NCI-H146 (cell line): ENCODE measurements around the gene NTM.
"Not testable (repeated sequence)": the region's sequence is repeated elsewhere in the genome, so short reads cannot be mapped to it uniquely, and the experiment has no call there.

ENCODE experiments used
- DNase-seq: peaks from one replicate; lab custom pipeline; 2025; lab: John Stamatoyannopoulos, UW

NTM gene

GRCh38 chr11:132312701-132313111, 942.3 kb downstream of the NTM start:
- peak; percentile 76 for DNase-seq

DNA sequence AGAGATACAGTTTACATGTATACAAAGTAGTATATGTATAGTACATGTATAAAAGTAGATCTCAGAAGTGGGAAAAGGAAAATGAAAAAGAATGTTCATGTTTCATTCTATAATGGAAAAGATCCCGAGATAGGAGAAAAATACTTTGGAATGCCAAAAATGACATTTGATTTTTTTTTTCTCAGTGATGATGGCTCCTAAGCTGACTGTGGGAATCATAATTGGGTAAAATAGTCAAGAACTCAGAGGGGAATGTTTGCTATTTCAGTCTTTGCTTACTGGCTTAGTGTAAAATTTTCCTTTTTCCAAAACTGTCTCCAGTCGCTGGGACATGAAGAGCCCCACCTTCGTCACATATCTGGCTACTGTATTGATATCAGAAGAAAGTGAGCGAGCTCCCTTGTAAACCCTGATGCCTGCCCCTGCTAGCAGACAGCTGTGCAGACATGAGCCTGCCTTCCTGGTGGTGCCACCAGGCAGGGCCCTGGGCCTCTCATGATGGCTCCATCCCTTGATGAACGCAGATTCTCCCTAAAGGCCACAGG, 944.6 kb downstream of the NTM start:
- DNase-seq = no peak

DNA sequence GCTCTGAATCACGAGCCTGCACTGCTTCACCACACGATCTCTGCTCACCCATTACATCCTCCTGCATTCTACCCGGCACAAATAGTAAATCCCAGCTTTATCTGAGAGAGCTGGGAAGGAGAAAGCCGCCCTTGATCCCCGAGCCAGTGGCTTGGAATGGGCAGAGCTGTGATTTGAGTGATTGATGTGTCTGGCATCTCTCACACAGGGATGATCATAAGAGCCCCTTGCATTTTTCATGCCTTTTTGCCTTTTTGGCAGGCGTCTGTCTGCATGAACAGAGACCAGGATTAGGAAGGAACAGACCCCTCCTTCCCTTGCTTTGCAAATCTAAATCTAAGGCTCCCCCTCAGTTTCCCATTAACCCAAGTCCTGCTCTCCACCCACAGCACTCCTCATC, 945.3 kb downstream of the NTM start:
- no peak for DNase-seq

DNA sequence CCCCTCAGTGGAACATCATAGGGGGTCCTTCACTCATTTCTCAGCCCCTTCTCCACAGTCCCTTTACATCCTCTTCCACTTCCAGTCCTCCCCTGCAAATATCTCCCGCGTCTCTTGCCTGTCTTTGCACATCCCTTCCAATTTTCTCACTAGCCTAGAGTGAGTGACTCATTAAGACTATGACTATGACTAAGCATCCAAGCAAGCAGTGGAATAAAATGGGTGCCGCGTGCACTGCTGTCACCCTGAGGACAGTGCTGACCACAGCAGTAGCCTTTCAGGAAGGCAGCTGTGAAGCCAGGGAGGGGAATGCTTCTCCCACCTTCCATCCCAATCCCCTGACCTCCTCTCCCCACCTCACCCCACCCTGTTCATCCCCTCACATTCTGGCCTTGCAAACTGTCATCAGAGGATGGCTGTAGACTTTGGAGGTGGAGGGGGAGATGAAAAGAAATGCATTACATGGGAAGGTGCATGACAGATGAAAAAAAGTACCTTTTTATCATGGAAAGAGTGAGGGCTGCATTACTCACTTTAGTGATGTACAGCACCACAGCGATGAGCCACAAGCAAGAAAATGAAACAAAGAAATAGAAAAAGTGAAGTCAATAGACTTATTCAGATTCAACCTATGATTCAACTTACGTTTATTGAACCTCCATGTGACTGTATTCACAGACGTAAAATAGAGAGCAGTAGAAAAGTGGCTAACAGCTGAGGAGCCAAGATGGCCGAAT, 948.2 kb downstream of the NTM start:
- DNase-seq = no peak

DNA sequence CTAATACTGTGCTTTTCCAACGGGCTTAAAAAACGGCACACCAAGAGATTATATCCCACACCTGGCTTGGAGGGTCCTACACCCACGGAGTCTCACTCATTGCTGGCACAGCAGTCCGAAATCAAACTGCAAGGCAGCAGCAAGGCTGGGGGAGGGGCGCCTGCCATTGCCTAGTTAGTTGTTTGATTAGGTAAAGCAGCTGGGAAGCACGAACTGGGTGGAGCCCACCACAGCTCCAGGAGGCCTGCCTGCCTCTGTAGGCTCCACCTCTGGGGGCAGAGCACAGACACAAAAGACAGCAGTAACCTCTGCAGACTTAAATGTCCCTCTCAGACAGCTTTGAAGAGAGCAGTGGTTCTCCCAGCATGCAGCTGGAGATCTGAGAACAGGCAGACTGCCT, 949.0 kb downstream of the NTM start:
- DNase-seq = not testable (repeated sequence)

- no peak for DNase-seq
These were observed 960.1 kb downstream of the NTM start for GRCh38 chr11:132330515-132330914.

GRCh38 chr11:132332521-132332920, 962.1 kb downstream of the NTM start:
- DNase-seq = peak; percentile 97

DNA sequence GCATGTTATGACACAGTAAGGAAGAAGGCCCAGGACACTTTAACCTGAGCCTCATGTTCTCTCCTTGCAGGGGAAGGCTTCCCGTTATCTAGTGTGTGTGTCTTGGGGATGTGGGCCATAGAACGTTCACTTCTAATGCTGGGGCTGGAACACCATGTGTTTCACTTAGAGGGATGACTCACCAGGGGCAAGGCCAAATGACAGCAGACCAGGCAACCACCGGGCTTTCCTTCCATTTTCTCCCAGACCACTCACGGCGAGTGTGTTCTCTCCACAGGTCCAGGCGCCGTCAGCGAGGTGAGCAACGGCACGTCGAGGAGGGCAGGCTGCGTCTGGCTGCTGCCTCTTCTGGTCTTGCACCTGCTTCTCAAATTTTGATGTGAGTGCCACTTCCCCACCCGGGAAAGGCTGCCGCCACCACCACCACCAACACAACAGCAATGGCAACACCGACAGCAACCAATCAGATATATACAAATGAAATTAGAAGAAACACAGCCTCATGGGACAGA, 964.4 kb downstream of the NTM start:
- DNase-seq = no peak

DNA sequence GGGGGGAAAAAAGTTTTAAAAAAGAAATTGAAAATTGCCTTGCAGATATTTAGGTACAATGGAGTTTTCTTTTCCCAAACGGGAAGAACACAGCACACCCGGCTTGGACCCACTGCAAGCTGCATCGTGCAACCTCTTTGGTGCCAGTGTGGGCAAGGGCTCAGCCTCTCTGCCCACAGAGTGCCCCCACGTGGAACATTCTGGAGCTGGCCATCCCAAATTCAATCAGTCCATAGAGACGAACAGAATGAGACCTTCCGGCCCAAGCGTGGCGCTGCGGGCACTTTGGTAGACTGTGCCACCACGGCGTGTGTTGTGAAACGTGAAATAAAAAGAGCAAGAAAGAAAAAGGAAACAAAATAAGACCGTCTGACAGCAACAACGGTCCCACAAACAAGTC, 964.9 kb downstream of the NTM start:
- no peak for DNase-seq

DNA sequence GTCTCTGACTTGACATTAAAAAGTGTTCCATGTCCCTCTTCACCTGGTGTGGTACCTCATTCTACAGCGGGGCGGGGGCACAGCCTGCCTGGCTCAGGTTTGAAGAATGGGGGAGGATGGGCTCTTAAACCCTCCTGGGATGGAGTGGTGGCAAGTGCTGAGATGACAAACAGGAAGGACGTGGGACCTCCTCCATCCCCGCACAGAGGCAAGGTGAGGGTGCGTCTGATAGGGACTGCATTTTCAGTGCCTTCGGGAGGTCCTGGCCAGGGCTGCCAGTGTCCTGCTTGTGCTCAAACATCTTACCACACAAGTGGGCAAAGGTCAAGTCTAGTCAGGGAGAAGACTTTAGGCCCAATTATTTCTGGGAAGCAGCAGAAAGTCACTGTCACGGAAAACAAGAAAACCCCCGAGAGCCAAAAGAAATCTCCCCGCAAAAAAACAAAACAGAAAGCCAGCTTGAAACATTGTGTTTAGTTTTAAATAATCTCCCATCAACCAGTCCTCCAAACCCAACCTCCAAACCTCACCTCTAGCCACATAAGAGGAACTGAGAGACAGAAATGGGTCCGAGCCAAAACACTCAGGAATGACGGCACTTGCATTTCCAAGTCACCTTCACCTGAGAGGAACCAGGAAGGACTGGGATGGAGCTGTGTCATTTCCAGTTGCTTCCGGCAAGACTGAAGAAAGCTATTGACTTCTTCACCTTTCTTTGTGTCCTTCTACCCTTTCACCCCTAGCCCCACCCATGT, 966.5 kb downstream of the NTM start:
- peak; percentile 55 for DNase-seq

DNA sequence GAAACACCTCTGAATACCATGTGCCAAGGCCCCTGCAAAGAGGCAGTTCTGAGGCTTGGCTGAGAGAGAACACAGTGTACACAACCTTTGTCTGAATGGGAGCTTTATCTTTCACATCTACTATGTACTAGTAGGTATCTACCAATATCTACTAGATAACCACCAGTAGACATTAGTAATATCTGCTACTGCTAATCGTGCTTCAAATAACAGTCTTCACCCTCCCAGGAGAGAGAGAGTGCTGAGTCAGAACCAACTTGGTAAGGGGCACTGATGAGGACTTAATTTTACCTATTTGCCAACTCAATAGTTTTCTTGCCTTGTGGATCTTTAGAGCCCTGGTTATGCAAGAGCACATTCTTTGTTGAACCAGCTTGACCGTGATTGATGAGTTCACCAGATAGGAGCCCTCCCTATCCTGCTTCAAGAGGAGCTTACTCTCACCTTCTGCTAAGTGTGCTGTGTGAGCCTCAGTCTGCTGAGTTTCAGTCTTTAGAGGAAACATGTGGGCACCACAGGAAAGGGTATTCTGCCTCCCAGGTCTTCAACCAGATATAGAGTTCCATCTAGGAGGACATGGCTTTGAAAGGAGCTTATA, 967.5 kb downstream of the NTM start:
- DNase-seq = no peak

DNA sequence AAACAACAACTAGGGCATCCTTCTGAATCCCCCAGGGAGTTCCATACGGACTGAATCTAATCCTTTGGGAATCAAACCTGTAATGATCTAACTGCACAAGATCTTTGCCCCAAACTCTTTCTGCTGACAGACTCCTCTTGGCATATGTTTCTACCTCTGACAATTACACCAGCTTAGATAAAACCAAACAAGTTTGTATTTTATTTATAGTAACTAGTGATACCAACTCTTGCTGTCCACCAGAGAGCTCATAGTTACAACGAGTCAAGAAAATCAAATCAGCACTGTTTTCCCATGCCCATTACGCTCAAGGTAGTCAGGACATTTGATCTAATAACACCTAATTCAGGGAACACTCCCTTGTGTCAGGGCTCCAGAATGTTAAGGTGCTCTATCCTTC, 972.0 kb downstream of the NTM start:
- DNase-seq = no peak

GRCh38 chr11:132343445-132344175, 973.2 kb downstream of the NTM start:
- no peak for DNase-seq

DNA sequence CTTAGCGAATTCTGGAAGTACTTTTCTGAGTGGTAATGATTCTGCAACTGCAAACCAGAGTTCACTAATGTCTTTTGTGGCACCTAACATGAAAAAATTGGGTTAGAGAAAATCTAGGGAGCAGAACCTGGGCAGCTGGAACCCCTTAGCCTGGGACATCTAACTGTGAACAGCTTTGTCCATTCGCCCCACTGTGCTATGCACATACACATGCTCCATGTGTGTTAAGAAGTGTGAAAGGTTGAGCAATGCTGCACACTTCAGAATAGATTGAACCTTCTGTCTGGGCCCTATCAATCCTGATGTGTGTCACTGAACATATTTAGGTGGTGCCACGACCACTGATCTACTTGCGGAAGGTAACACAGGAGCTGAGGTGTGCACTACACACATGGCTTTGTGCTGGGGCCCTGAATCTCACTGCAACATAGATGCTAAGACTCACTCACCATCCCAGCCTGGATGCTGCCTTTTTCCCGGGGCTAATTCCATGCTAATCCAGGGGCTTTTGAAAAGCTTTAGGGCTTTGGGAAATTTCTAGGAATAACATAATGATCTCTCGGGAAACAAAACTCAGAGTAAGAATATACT, 976.2 kb downstream of the NTM start:
- DNase-seq = no peak

- DNase-seq = peak; percentile 15
These were observed 977.0 kb downstream of the NTM start for GRCh38 chr11:132347156-132348090.

- DNase-seq = no peak
These were observed 979.7 kb downstream of the NTM start for GRCh38 chr11:132349811-132350733.

DNA sequence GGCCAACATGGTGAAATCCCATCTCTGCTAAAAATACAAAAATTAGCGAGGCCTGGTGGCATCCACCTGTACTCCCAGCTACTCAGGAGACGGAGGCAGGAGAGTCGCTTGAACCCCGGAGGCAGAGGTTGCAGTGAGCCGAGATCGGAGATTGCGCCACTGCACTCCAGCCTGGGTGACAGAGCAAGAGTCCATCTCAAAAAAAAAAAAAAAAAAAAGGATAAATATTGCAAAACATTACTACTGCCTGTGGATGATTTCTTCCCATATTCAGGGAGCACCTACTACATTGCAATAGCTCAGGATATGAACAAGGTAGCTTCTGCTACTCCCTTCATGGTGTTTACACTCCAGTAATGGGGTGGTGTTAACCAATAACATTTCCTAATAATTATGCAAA, 980.6 kb downstream of the NTM start:
- no peak for DNase-seq

- DNase-seq = no peak
These were observed 982.1 kb downstream of the NTM start for GRCh38 chr11:132352497-132352896.

DNA sequence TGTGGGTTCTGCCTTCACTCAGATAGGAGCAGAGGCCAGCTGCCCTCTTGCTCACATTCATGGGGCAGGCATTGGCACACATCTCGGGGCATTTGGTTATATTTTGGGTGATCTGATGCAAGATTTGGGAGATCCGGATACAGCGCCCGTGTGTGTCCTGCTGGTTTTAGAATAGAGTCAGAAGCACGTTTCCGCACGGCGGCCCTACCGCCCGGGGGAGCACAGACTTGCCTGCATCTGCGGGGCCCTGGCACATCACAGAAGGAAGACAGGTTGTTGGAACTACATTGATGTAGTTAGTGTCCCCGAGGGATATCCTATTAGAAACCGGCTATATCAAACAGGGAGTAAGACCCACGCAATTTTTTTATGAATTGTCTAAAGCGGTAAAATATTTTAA, 982.8 kb downstream of the NTM start:
- DNase-seq = no peak
